ENCODE measurements around the gene ZSWIM3.

- TF ChIP-seq, protein P1, sequence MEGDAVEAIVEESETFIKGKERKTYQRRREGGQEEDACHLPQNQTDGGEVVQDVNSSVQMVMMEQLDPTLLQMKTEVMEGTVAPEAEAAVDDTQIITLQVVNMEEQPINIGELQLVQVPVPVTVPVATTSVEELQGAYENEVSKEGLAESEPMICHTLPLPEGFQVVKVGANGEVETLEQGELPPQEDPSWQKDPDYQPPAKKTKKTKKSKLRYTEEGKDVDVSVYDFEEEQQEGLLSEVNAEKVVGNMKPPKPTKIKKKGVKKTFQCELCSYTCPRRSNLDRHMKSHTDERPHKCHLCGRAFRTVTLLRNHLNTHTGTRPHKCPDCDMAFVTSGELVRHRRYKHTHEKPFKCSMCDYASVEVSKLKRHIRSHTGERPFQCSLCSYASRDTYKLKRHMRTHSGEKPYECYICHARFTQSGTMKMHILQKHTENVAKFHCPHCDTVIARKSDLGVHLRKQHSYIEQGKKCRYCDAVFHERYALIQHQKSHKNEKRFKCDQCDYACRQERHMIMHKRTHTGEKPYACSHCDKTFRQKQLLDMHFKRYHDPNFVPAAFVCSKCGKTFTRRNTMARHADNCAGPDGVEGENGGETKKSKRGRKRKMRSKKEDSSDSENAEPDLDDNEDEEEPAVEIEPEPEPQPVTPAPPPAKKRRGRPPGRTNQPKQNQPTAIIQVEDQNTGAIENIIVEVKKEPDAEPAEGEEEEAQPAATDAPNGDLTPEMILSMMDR (IDR thresholded peaks at IDR 0.05; ENCODE audit: low read depth, low read length) = no peak
- TF ChIP-seq EZH2phosphoT487 (IDR thresholded peaks at IDR 0.05; ENCODE audit: low read depth) = no peak
These were observed 52.6 kb downstream of the ZSWIM3 start for GRCh38 chr20:45909817-45910669.

Measured in OCI-LY3 (cell line).